ENCODE measurements around the gene TLR5.

The TLR5 gene

GRCh38 chr1:223147873-223148272, 4.8 kb upstream of the TLR5 start:
- DNase-seq: no peak

GRCh38 chr1:223147409-223147808, 4.4 kb upstream of the TLR5 start:
- no peak for DNase-seq

- no peak for DNase-seq
Observed at GRCh38 chr1:223146745-223147144, 3.7 kb upstream of the TLR5 start.

GRCh38 chr1:223144914-223145313, 1.9 kb upstream of the TLR5 start:
- DNase-seq: no peak

- no peak for DNase-seq
Observed at GRCh38 chr1:223144431-223144830, 1.4 kb upstream of the TLR5 start.

DNA sequence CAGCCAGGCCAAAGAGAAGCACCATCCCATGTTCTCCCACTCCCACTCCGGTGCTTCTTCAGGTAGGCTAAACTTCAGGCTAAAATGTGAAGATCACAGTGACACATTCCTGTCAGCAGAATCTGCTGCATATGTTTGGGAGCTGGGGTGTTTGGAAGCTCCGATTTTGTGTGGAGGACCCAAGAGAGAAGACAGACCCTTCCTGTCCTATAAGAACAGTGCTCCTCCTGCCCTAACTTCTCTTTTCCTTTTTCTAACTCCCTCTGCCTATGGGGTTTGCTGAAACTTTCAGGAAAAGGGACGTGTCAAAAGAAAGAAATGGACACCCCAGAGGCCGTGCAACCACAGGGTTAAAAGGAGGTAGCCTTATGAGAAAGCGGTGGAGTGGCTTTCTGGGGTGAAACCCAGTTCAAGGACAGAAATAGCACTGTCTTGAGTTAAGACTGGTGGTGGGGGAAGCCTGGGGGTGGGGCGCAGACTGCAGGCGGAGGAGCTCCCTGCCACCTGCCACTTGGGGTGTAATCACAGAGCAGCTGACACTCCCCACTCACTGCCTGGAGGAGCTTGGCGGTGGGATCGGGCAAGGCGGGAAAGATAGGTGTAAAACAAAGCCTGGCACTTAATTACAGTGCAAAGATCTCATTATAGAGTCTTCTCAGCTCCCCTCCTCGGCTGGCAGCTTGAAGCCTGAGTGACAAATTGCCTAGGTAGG, 645 bp upstream of the TLR5 start:
- peak; percentile 68 for DNase-seq

DNA sequence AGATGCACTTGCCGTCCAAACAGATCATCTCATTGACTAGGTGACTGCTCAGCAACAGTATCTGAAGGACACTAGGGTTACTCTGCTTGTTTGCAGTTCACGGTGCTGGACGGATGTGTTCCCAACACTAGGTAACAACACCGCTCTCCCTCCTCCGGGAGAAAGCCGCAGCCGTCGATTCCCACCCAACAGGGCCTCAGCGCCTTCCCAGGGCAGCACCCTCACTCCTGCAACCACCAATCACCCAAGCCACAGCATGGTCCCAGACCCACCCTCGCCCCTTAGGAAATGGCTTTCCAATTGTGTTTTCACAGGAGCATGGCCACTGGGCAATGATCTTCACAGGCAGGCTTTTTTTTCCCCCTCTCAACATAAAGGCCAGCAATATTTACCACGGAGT, 779 bp downstream of the TLR5 start:
- no peak for DNase-seq

- DNase-seq: peak; percentile 39
Observed at GRCh38 chr1:223140611-223141405, 2.2 kb downstream of the TLR5 start.

GRCh38 chr1:223137455-223138085, 5.5 kb downstream of the TLR5 start:
- DNase-seq: no peak

DNA sequence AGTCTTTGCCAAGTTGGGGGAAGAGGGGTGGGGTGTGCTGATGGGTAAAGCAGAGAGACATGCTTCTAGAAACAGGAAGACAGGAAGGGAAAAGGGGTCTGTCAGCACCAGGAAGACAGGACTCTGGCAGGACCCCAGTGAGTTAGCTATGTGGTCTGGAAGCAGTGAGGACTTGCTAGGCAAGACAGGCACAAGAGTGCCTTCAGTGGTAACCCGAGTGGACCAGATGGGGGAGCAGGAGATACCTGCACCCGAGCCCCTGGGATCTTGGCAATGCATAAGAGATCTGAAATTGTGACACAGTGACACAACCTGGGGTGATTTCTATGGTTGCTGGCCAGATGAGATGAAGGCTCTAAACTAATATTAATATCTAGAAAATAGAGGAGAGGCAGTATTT, 7.0 kb downstream of the TLR5 start:
- no peak for DNase-seq

DNA sequence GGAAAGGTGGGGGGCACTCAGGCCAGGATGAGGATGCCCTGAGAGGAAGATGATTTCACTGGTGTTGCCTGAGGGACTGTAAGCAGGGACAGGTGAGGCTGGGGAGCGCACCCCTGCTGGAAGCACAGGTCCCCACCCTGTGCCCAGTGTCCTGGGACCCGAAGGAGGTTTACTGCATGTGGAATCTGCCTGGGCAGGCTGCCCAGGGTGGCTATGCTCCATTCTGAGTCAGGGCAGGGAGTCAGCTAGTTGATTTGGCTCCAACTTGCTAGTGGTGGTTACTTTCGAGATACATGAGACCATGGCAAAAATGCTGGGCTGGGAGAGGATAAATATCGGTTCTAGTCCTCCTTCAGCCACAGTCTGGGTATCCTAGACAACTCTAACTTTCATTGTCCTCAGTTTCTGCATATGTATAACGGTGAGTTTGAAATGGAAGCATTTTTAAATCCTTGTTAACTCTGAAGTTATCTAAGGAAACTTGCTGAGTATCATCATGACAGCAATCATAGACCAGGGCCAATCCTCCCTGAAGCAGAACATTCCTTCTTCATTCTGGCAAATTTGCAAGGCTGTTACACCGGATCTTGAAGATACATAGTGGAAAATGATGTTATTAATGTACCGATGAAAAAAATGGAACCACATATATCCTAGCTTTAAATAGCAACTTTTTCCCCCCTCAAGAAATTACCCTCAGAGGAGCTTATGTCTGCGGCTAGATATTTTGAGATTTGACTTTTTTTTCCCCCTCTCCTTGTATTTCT, 7.7 kb downstream of the TLR5 start:
- DNase-seq: no peak

DNA sequence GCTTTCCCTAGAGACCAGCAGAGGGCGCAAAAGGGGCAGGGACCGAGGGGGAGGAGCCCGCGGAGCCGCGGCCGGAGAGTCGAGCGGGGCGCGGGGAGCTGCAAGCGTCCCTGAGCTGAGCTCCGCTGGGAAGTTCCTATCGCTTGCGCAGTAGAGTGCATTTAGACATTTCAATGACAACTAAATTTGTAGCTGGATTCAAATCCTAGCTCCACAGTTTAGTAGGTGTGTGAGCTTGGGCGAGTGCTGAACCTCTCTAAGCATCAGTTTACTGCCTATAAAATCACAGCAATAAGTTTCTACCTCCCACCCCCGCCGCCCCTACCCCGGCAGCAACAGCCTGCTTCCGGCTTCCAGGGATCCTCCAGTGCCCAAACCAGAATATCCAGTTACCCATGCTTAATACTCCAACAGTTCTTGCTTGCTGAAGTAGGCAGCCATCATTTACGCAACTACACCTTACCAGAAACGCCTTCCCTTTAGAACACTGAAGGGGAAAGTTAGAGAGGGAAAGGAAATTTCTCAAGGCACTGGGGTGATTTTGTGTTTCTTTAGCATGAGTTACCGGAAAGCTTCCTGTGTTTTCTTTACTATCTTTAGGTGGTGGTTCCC, 9.1 kb downstream of the TLR5 start:
- peak; percentile 85 for DNase-seq

- DNase-seq: no peak
Observed at GRCh38 chr1:223133306-223133823, 9.7 kb downstream of the TLR5 start.

DNA sequence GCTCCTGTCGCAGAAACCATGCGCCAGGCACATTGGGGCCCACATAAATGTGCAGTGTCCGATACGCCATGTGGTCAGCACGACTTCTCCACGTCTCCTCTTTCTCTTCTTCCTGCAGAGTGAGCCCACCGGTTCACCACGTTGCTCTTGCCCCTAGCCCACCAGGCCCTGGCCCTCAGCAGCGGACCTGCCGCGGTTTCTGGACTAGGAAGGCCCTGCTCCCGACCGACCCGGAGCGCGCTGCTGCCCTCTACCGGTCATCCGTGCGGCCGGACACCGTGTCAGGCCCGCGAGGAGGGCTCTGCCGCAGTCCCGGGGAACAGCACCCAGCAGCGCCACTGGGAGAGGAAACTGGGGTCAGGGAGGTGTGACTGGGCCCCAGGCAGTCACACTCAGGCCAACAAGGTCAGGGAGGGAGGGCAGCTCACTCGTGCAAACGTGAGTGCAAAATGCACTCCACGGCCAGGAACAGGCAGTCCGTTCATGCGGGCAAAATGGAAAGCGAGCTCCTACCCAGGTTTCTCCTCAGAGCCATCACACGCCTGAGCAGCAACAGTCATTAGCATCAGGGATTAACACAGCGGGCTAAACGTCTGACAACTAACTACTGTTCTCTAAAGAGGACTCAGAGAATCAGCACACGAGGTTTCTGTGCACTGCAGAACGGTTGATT, 13.7 kb downstream of the TLR5 start:
- peak; percentile 73 for DNase-seq

DNA sequence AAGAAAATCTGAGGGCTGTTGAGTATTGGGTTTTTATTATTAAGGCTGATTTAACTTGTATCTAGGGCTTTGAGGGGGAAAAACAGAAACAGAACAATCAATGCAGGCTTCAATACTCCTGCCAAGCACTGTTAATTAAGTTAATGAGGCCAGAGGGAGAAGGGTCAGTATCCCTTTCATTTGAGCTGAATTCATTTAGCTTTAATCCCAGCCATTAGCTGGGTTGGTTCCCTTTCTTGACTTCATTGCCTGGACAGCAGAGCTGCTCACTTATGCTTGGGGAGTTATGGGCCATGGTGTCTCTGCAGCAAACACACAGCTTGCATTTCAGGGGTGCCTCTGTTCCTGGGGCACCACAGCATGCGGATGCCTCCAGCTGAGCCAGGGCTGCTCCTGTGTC, 16.3 kb downstream of the TLR5 start:
- no peak for DNase-seq

- DNase-seq: no peak
Observed at GRCh38 chr1:223125766-223126165, 17.3 kb downstream of the TLR5 start.

DNA sequence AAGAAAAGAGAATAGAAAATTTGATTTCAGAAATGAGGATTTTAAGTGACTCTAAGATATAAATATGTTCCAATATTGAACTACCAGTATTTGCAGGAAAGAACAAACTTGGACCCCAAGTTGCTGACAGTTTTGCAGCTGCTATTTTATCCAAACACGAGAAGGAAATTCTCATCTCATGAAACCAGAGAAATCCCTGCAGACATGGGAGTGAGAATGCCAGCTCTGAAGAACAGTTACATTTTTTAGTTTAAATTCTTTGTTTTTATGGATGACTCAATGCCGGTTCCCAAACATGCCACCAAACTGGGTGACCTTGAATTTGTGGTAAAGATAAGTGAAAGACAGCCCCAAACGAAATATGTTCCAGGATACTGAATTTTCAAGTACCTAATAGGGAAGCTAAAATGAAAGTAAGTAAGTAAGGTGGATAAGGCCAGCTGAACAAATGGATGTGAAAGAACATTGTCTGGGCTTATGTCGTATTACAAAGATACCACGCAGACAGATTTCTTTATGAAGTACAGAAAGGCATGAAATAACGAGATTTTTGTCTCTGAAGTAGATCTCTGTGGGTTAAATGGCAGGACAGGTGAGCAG, 19.9 kb downstream of the TLR5 start:
- no peak for DNase-seq

DNA sequence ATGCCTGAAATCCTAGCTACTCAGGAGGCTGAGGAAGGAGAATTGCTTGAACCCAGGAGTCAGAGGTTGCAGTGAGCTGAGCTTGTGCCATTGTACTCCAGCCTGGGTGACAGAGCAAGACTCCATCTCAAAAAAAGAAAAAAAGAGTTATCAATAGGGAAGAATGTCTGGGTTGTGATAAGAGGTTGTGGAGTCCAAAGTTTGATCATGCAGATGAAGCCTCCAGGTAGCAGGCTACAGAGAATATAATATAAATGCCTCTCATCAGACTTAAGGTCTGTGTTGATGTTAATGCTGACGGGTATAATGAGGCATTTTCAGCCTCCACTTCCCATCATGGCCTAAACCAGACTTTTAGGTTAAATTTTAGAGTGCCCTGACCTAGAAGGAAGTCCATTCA, 24.6 kb downstream of the TLR5 start:
- no peak for DNase-seq

DNA sequence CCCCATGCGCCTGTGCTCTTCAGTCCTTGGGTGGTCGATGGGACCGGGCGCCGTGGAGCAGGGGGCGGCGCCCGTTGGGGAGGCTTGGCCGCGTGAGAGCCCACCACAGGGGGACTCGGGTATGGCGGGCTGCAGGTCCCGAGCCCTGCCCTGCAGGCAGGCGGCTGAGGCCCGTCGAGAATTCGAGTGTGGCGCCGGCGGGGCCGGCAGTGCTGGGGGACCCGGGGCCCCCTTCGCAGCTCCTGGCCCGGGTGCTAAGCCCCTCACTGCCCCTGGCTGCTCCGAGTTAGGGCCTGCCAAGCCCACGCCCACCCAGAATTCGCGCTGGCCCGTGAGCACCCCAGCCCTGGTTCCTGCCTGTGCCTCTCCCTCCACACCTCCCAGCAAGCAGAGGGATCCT, 26.1 kb downstream of the TLR5 start:
- no peak for DNase-seq

DNA sequence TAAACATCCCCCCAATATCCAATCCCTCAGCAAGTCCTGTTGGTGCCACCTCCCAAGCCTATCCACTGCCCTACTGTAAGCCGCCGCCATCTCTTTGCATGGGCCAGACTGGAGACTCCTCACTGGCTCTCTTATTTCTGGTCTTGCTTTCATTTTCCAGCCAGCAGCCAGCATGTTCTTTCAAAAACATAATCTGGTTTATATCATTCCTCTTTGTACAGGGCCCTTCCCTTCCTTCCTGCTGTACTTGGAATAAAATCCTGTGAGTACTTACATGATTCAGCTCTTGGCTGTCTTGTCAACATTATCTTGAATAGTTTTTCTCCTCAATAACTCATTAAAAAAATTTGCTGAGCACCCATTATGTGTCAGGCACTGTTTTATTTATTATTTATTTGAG, 28.2 kb downstream of the TLR5 start:
- no peak for DNase-seq

DNA sequence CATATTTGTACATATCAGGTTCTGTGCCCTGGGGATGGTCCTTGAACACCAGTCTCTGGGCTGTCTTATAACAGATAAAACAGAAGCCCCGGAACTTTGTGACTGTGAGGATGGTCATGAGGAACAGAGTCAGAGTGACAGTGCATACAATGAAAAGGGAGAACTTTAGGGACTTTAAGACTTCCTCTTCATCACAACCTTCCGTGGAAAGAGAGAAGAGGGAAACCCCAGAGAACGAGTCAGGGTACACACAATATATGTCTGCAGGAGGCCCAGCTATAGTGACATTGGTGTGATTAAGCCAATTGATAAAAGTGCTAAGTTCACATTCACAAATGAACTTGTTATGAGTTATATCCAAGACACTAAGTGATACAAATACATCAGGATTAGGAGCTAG, 32.1 kb downstream of the TLR5 start:
- DNase-seq: no peak

All from left hindlimb (tissue), 1 donor.